Prostate gland (tissue), 2 donors: ENCODE data around the gene APCDD1L. TPM values are rescaled to one million over a fixed set of nuclear protein-coding genes. Genes with fewer than 3 reads are reported as not detected.

ENCODE experiments used
- DNase-seq: peaks from one replicate; pipeline ENCODE4 v3.0.0-alpha.2; 2019; ENCODE audit warnings: low spot score
- H3K27ac ChIP-seq, 2 donors: fragments of 200-600 bp; sonication (generic); 2 replicates each; pipeline ENCODE4 v1.5.1; 2017 to 2019
- H3K27me3 ChIP-seq: fragments of 200-600 bp; sonication (generic); replicated peaks from 2 replicates; pipeline ENCODE4 v1.5.1; 2019; ENCODE audit not compliant: insufficient read depth
- H3K36me3 ChIP-seq, 2 donors: fragments of 200-600 bp; sonication (generic); 1 replicate in 1 of 2; 2 replicates in 1 of 2; pipeline versions ENCODE4 v1.5.1 to v1.8.1; 2017 to 2019
- H3K4me1 ChIP-seq: fragments of 200-600 bp; sonication (generic); replicated peaks from 2 replicates; pipeline ENCODE4 v1.5.1; 2019
- H3K4me3 ChIP-seq, 2 donors: fragments of 200-600 bp; sonication (generic); 2 replicates each; pipeline ENCODE4 v1.5.1; 2017 to 2019
- H3K9me3 ChIP-seq: fragments of 200-600 bp; sonication (generic); 2 replicates; pipeline ENCODE4 v1.5.1; 2017
- CTCF ChIP-seq, 4 experiments: fragments of 200-600 bp in 2 of 4; fragments of 450-650 bp in 2 of 4; sonication (generic) in 2 of 4; IDR thresholded peaks; 1 replicate in 3 of 4; 2 replicates in 1 of 4; pipeline ENCODE4 v1.5.1; 2016 to 2019; ENCODE audit warnings: antibody characterized with exemption in 4 of 4, mild to moderate bottlenecking in 2 of 4, moderate library complexity in 2 of 4
- POLR2A ChIP-seq: fragments of 450-650 bp; IDR thresholded peaks from one replicate; pipeline ENCODE4 v1.6.1; 2016; ENCODE audit warnings: antibody characterized with exemption, mild to moderate bottlenecking
- POLR2AphosphoS5 ChIP-seq: sonication (generic); formaldehyde crosslinking; IDR thresholded peaks from one replicate; pipeline ENCODE4 v1.6.1; 2017; ENCODE audit warnings: antibody characterized with exemption
- WGBS: methylation state at CpG from one replicate; pipeline ENCODE4 v1.1.5; 2018; 5-methylcytosine and 5-hydroxymethylcytosine counted together
- intact Hi-C: fragments of 100-400 bp; cut with DNase I; formaldehyde crosslinking; loops from one replicate; pipeline ENCODE4 v1.14.2; 2022
- total RNA-seq, 2 donors: library from RNA; depleted of rRNA; stranded (reverse); fragments of >200 nt; gene quantifications; one replicate each; pipeline ENCODE4 v1.1.0, GENCODE V29; 2016

Gene APCDD1L
- total RNA-seq, 2 donors from 2014 or later, result 0.23 to 0.46 TPM

- Histone ChIP-seq H3K4me1 (peaks cover 2% of the 10 kb centered on the region), H3K36me3 (no peaks in the 10 kb centered on the region), H3K27ac (no peak overlapping the region), H3K27me3 (no peaks in the 10 kb centered on the region), H3K9me3 (no peaks in the 10 kb centered on the region), H3K4me3 (no peak overlapping the region)
- DNase-seq, result no peak
- TF ChIP-seq CTCF (IDR thresholded peaks at IDR 0.05) (no peak), POLR2AphosphoS5 (no peak), POLR2A (no peak)
- WGBS, result 54% methylated on average over 1 of the region's 1 CpG
- intact Hi-C loops, result loop anchor here (10.0 kb wide), 1 partner anchor 359 kb away; no protein-coding TSS in a partner anchor
These were observed 29.0 kb downstream of the APCDD1L start for GRCh38 chr20:58486207-58486606.

- Histone ChIP-seq H3K9me3 (no peaks in the 10 kb centered on the region), H3K27ac (no peak overlapping the region), H3K27me3 (no peaks in the 10 kb centered on the region), H3K36me3 (no peaks in the 10 kb centered on the region), H3K4me1 (peaks cover 3% of the 10 kb centered on the region), H3K4me3 (no peak overlapping the region)
- WGBS, result 91% methylated on average over 3 of the region's 3 CpGs
- no peak for DNase-seq
- intact Hi-C loops, result loop anchor here (10.0 kb wide), 1 partner anchor 359 kb away; no protein-coding TSS in a partner anchor
- TF ChIP-seq POLR2AphosphoS5 (no peak), POLR2A (no peak), CTCF (IDR thresholded peaks at IDR 0.05) (no peak)
These were observed 29.8 kb downstream of the APCDD1L start for GRCh38 chr20:58485393-58485792.

GRCh38 chr20:58483470-58483869, 31.7 kb downstream of the APCDD1L start:
- H3K27me3 ChIP-seq, result no peaks in the 10 kb centered on the region
- no peaks in the 10 kb centered on the region for H3K36me3 ChIP-seq
- TF ChIP-seq CTCF (IDR thresholded peaks at IDR 0.05) (no peak), POLR2A (no peak), POLR2AphosphoS5 (no peak)
- H3K4me3 ChIP-seq, result no peak overlapping the region
- H3K9me3 ChIP-seq, result no peaks in the 10 kb centered on the region
- whole genome bisulfite sequencing, result 92% methylated on average over 6 of the region's 6 CpGs
- DNase-seq, result no peak
- no peak overlapping the region for H3K27ac ChIP-seq
- peaks cover 3% of the 10 kb centered on the region for H3K4me1 ChIP-seq
- intact Hi-C loops, result loop anchor here (5.0 to 10.0 kb wide), 3 partner anchors 169 to 361 kb away; partner anchors contain the start of genes NPEPL1 and STX16

GRCh38 chr20:58483051-58483450, 32.1 kb downstream of the APCDD1L start:
- Histone ChIP-seq H3K27ac (no peak overlapping the region), H3K36me3 (no peaks in the 10 kb centered on the region), H3K4me1 (peaks cover 3% of the 10 kb centered on the region), H3K9me3 (no peaks in the 10 kb centered on the region), H3K27me3 (no peaks in the 10 kb centered on the region), H3K4me3 (no peak overlapping the region)
- TF ChIP-seq POLR2A (no peak), CTCF (IDR thresholded peaks at IDR 0.05) (no peak), POLR2AphosphoS5 (no peak)
- intact Hi-C loops, result loop anchor here (5.0 to 10.0 kb wide), 3 partner anchors 169 to 362 kb away; partner anchors contain the start of genes NPEPL1 and STX16
- no peak for DNase-seq
- WGBS, result 89% methylated on average over 5 of the region's 5 CpGs

- H3K4me3 ChIP-seq, result no peak overlapping the region
- WGBS, result 84% methylated on average over 10 of the region's 10 CpGs
- intact Hi-C loops, result loop anchor here (5.0 to 10.0 kb wide), 3 partner anchors 170 to 362 kb away; partner anchors contain the start of genes NPEPL1 and STX16
- peaks cover 3% of the 10 kb centered on the region for H3K4me1 ChIP-seq
- H3K36me3 ChIP-seq, result no peaks in the 10 kb centered on the region
- no peaks in the 10 kb centered on the region for H3K9me3 ChIP-seq
- no peak for DNase-seq
- H3K27ac ChIP-seq, result no peak overlapping the region
- TF ChIP-seq POLR2A, result no peak
- TF ChIP-seq CTCF (IDR thresholded peaks at IDR 0.05), result no peak
- no peak for TF ChIP-seq POLR2AphosphoS5
- H3K27me3 ChIP-seq, result no peaks in the 10 kb centered on the region
These were observed 32.8 kb downstream of the APCDD1L start for GRCh38 chr20:58482416-58482815.
